BJ (cell line): ENCODE results near the gene NOD2. TPM values are rescaled to one million over a fixed set of nuclear protein-coding genes. Genes with fewer than 3 reads are reported as not detected.

ENCODE experiments used
- CTCF ChIA-PET: fragments of 350-600 bp; formaldehyde crosslinking; extraction: SDS; loops from one replicate; lab custom pipeline; 2021; ENCODE audit warnings: antibody characterized with exemption, inconsistent platforms; lab: Yijun Ruan, JAX
- POLR2A ChIA-PET: fragments of 300-600 bp; sonication (Branson Sonifier 250); formaldehyde crosslinking; extraction: SDS; loops from one replicate; lab custom pipeline; 2021; ENCODE audit warnings: antibody characterized with exemption; lab: Charles Lee
- DNase-seq: peaks from one replicate; pipeline ENCODE4 v3.0.0-alpha.2; 2011; ENCODE audit warnings: low read depth
- H3K27me3 ChIP-seq: 2 replicates; pipeline ENCODE4 v1.6.0; 2011; ENCODE audit warnings: low read length; ENCODE audit not compliant: control insufficient read depth, insufficient read depth
- H3K36me3 ChIP-seq: 2 replicates; pipeline ENCODE4 v1.5.1; 2011; ENCODE audit warnings: low read length; ENCODE audit not compliant: control insufficient read depth, insufficient read depth
- H3K4me3 ChIP-seq: 2 replicates; pipeline ENCODE4 v1.5.1; 2011; ENCODE audit warnings: low read depth, mild to moderate bottlenecking, control low read depth, low read length
- CTCF ChIP-seq: IDR thresholded peaks from 2 replicates; pipeline ENCODE4 v1.5.1; 2011; ENCODE audit warnings: low read depth, mild to moderate bottlenecking, control low read depth, inconsistent platforms, low read length, moderate library complexity; ENCODE audit not compliant: insufficient read depth
- polyA plus RNA-seq: library from polyadenylated mRNA; depleted of rRNA; stranded (reverse); fragments of >200 nt; gene quantifications from 2 replicates; pipeline ENCODE4 v1.2.3, GENCODE V29; 2011

NOD2 gene
- polyA plus RNA-seq, 1 experiment: not detected

DNA sequence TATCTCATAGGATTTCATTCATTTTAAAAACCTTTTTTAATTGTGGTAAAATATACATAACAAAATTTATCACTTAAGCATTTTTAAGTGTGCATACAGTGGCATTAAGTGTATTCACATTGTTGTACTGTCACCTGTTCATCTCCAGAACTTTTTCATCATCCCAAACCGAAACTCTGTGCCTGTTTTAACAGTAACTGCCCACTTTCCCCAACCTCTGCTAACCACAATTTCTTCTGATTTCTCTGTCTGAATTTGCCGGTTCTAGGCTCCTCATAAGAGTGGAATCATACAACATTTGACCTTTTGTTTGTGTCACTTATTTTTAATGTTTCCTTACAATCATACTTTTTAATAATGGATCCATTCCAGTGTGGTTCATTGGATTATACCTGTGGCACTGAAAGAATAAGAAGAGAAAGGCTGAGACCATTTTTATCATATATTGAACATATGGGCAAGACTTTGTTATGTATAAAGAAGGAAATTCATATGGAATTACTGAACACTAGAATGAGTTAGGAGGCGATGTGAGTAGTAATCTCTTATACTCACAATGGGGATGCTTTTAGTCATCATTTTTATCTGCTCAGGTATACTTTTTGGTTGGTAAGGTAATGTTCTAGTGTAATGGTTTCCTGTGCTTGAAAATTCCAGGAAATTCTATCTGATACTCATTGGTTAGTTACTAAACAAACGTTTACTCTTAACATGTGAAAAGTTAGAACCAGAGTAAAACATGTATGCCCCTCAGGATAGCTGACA is 59.2 kb downstream of the NOD2 start:
- no peak overlapping the region for H3K4me3 ChIP-seq
- no peak for TF ChIP-seq CTCF
- ChIA-PET CTCF (no interaction called here), POLR2A (no interaction called here)
- no peaks in the 10 kb centered on the region for H3K27me3 ChIP-seq
- no peak for DNase-seq
- H3K36me3 ChIP-seq: peaks cover 2% of the 10 kb centered on the region; the same call in 1 of the 2 replicates

- ChIA-PET POLR2A (no interaction called here), CTCF (interaction anchor here (0.9 to 2.5 kb wide), 2 partner anchors 25 to 49 kb away, joined by 3 to 7 read pairs; no protein-coding TSS in a partner anchor)
- Histone ChIP-seq H3K36me3 (peaks cover 2% of the 10 kb centered on the region; the same call in 1 of the 2 replicates), H3K4me3 (no peak overlapping the region), H3K27me3 (no peaks in the 10 kb centered on the region)
- no peak for DNase-seq
- no peak for TF ChIP-seq CTCF
Measured at GRCh38 chr16:50756473-50756872, 63.1 kb downstream of the NOD2 start.

DNA sequence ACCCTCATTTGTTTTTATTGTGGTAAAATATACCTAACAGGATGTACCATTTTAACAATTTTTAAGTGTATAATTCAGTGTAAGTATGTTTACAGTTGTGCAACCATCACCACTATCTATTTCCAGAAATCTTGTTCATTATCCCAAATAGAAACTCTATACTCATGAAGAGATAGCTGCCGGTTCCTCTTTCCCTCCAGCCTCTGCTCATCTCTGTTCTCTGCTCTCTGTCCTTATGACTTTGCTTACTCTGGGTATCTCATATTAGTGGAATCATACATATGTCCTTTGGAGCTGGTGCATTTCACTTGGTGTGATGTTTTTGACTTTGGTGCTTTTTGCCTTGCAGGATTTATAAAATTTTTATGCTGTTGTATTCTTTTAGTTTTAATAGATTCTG is 67.9 kb downstream of the NOD2 start:
- no peaks in the 10 kb centered on the region; the same call in 1 of the 2 replicates for H3K36me3 ChIP-seq
- no peak for DNase-seq
- POLR2A ChIA-PET: no interaction called here
- TF ChIP-seq CTCF: no peak
- no peak overlapping the region for H3K4me3 ChIP-seq
- no peaks in the 10 kb centered on the region for H3K27me3 ChIP-seq
- CTCF ChIA-PET: no interaction called here

DNA sequence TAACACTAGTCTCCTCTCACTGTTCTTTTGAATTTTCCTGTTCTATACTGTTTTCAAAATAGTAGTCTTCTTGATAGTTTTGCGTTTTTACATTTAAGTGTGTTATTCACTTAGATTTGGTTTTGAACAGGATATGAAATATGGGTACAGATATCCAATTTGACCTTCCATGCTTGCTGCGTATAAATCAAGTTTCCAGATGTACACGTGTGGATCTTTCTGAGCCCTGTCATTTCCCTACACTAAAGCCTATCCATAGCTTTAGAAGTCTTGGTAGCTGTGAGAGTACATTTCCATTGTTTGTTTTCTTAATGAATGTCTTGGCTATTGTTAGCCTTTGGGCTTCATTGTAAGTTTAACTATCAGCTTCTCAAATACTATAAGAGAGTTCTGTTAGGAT is 68.8 kb downstream of the NOD2 start:
- Histone ChIP-seq H3K4me3 (no peak overlapping the region), H3K36me3 (no peaks in the 10 kb centered on the region; the same call in 1 of the 2 replicates), H3K27me3 (no peaks in the 10 kb centered on the region)
- CTCF ChIA-PET: no interaction called here
- no peak for TF ChIP-seq CTCF
- no peak for DNase-seq
- POLR2A ChIA-PET: no interaction called here

DNA sequence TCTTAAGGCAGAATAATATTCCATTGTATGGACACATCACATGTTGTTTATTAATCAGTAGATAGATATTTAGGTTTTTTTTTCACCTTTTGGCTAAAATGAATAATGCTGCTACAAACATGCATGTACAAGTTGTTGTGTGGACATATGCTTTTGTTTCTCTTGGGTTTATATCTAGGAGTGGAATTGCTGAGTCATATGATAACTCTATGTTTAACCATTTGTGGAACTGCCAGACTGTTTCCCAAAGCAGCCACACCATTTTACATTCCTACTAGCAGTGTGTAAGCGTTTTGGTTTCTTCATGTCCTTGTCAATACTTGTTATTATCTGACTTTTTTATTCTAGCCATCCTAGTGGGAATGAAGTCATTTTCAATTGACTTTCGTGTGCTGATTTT is 69.8 kb downstream of the NOD2 start:
- ChIA-PET POLR2A (no interaction called here), CTCF (no interaction called here)
- Histone ChIP-seq H3K36me3 (no peaks in the 10 kb centered on the region; the same call in 1 of the 2 replicates), H3K27me3 (no peaks in the 10 kb centered on the region), H3K4me3 (no peak overlapping the region)
- no peak for DNase-seq
- TF ChIP-seq CTCF: no peak
